ENCODE results near the gene PCK2. TPM values are rescaled to one million over a fixed set of nuclear protein-coding genes. Genes with fewer than 3 reads are reported as not detected.
A peak's percentile ranks its signal among the peaks of the same experiment; 100 is the strongest.

Gene PCK2
- polyA plus RNA-seq, 1 donor from 2014 or later: 1.2 TPM

GRCh38 chr14:24147761-24148428 lies 53.8 kb downstream of the PCK2 start:
- no peaks in the 10 kb centered on the region for H3K9me2 ChIP-seq (ENCODE audit: insufficient read depth, low read length)
- H3K27me3 ChIP-seq (ENCODE audit: insufficient read depth, low read depth, low read length): no peaks in the 10 kb centered on the region
- peak overlapping the region; percentile 79 for H3K27ac ChIP-seq (ENCODE audit: low read length)
- H3K9ac ChIP-seq (ENCODE audit: low read length): peak overlapping the region; percentile 79
- H3K4me3 ChIP-seq (ENCODE audit: low read length): peak overlapping the region; percentile 97
- H2AFZ ChIP-seq (ENCODE audit: low read depth, low read length): no peak overlapping the region
- H3K79me2 ChIP-seq (replicated peaks; ENCODE audit: insufficient read depth, low read length): peaks cover 9% of the 10 kb centered on the region
- H3K4me2 ChIP-seq (ENCODE audit: low read length): peak overlapping the region; percentile 76
- no peaks in the 10 kb centered on the region for H3K36me3 ChIP-seq (ENCODE audit: insufficient read depth, low read length)
- H3F3A ChIP-seq (ENCODE audit: insufficient read depth, low read length, poor library complexity, severe bottlenecking): no peaks in the 10 kb centered on the region
- no peaks in the 10 kb centered on the region for H3K9me3 ChIP-seq (ENCODE audit: low read length)
- no peaks in the 10 kb centered on the region for H4K20me1 ChIP-seq (ENCODE audit: insufficient read depth)
- TF ChIP-seq TAF1 (IDR thresholded peaks at IDR 0.05; ENCODE audit: low read depth) (peak; percentile 32), MXI1 (conservative IDR thresholded peaks at IDR 0.05; ENCODE audit: poor library complexity, severe bottlenecking) (no peak)

- Histone ChIP-seq H3K79me2 (replicated peaks; ENCODE audit: insufficient read depth, low read length) (peaks cover 9% of the 10 kb centered on the region), H3K27me3 (ENCODE audit: insufficient read depth, low read depth, low read length) (no peaks in the 10 kb centered on the region), H3K36me3 (ENCODE audit: insufficient read depth, low read length) (no peaks in the 10 kb centered on the region), H3K9me3 (ENCODE audit: low read length) (no peaks in the 10 kb centered on the region), H3K27ac (ENCODE audit: low read length) (no peak overlapping the region), H3K9ac (ENCODE audit: low read length) (no peak overlapping the region), H3K4me2 (ENCODE audit: low read length) (no peak overlapping the region), H3F3A (ENCODE audit: insufficient read depth, low read length, poor library complexity, severe bottlenecking) (no peaks in the 10 kb centered on the region), H3K4me3 (ENCODE audit: low read length) (no peak overlapping the region), H2AFZ (ENCODE audit: low read depth, low read length) (no peak overlapping the region), H3K9me2 (ENCODE audit: insufficient read depth, low read length) (no peaks in the 10 kb centered on the region), H4K20me1 (ENCODE audit: insufficient read depth) (no peaks in the 10 kb centered on the region)
- TF ChIP-seq, protein P1, sequence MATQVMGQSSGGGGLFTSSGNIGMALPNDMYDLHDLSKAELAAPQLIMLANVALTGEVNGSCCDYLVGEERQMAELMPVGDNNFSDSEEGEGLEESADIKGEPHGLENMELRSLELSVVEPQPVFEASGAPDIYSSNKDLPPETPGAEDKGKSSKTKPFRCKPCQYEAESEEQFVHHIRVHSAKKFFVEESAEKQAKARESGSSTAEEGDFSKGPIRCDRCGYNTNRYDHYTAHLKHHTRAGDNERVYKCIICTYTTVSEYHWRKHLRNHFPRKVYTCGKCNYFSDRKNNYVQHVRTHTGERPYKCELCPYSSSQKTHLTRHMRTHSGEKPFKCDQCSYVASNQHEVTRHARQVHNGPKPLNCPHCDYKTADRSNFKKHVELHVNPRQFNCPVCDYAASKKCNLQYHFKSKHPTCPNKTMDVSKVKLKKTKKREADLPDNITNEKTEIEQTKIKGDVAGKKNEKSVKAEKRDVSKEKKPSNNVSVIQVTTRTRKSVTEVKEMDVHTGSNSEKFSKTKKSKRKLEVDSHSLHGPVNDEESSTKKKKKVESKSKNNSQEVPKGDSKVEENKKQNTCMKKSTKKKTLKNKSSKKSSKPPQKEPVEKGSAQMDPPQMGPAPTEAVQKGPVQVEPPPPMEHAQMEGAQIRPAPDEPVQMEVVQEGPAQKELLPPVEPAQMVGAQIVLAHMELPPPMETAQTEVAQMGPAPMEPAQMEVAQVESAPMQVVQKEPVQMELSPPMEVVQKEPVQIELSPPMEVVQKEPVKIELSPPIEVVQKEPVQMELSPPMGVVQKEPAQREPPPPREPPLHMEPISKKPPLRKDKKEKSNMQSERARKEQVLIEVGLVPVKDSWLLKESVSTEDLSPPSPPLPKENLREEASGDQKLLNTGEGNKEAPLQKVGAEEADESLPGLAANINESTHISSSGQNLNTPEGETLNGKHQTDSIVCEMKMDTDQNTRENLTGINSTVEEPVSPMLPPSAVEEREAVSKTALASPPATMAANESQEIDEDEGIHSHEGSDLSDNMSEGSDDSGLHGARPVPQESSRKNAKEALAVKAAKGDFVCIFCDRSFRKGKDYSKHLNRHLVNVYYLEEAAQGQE (IDR thresholded peaks at IDR 0.05; ENCODE audit: borderline replicate concordance): no peak
- TF ChIP-seq EP300 (conservative IDR thresholded peaks at IDR 0.05; ENCODE audit: poor library complexity, severe bottlenecking): no peak
- no peak for TF ChIP-seq EZH2 (IDR thresholded peaks at IDR 0.05; ENCODE audit: borderline replicate concordance, insufficient read depth, low read length, poor library complexity, severe bottlenecking)
- no peak for TF ChIP-seq MXI1 (conservative IDR thresholded peaks at IDR 0.05; ENCODE audit: poor library complexity, severe bottlenecking)
These were observed 55.3 kb downstream of the PCK2 start for GRCh38 chr14:24149302-24149969.

DNA sequence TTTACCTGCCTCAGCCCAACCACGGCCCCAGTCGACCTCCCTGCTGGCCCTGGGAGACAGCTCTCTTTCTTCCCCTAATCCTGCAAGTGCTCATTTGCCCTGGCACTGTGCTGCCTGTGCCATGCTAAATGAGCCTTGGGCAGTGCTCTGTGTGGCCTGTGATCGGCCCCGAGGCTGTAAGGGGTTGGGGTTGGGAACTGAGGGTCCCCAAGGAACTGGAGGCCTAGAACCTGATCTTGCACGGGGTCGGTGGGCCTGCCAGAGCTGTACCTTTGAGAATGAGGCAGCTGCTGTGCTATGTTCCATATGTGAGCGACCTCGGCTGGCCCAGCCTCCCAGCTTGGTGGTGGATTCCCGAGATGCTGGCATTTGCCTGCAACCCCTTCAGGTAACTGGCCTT lies 56.0 kb downstream of the PCK2 start:
- peaks cover 9% of the 10 kb centered on the region for H3K79me2 ChIP-seq (replicated peaks; ENCODE audit: insufficient read depth, low read length)
- no peaks in the 10 kb centered on the region for H3F3A ChIP-seq (ENCODE audit: insufficient read depth, low read length, poor library complexity, severe bottlenecking)
- no peak overlapping the region for H3K27ac ChIP-seq (ENCODE audit: low read length)
- no peaks in the 10 kb centered on the region for H3K9me2 ChIP-seq (ENCODE audit: insufficient read depth, low read length)
- TF ChIP-seq POLR2AphosphoS5 (IDR thresholded peaks at IDR 0.05) (no peak), EZH2 (IDR thresholded peaks at IDR 0.05; ENCODE audit: borderline replicate concordance, insufficient read depth, low read length, poor library complexity, severe bottlenecking) (no peak), TAF1 (IDR thresholded peaks at IDR 0.05; ENCODE audit: low read depth) (no peak), RAD21 (conservative IDR thresholded peaks at IDR 0.05) (no peak), EP300 (conservative IDR thresholded peaks at IDR 0.05; ENCODE audit: poor library complexity, severe bottlenecking) (no peak)
- H3K9me3 ChIP-seq (ENCODE audit: low read length): no peaks in the 10 kb centered on the region
- H3K9ac ChIP-seq (ENCODE audit: low read length): no peak overlapping the region
- H4K20me1 ChIP-seq (ENCODE audit: insufficient read depth): no peaks in the 10 kb centered on the region
- H3K27me3 ChIP-seq (ENCODE audit: insufficient read depth, low read depth, low read length): no peaks in the 10 kb centered on the region
- no peak overlapping the region for H2AFZ ChIP-seq (ENCODE audit: low read depth, low read length)
- no peak overlapping the region for H3K4me2 ChIP-seq (ENCODE audit: low read length)
- no peaks in the 10 kb centered on the region for H3K36me3 ChIP-seq (ENCODE audit: insufficient read depth, low read length)
- H3K4me3 ChIP-seq (ENCODE audit: low read length): no peak overlapping the region

All from neural cell (in vitro differentiated cells).